Measurements from ENCODE around the gene EXOC6B.

GRCh38 chr2:72512376-72512775, 313.5 kb downstream of the EXOC6B start:
- TF ChIP-seq POLR2AphosphoS5 (IDR thresholded peaks at IDR 0.05; ENCODE audit: low read depth, low read length) (no peak), YY1 (IDR thresholded peaks at IDR 0.05; ENCODE audit: low read depth, low read length) (no peak), CTCF (IDR thresholded peaks at IDR 0.05; ENCODE audit: control extremely low read depth in 1 of 3, insufficient read depth in 1 of 3, low read depth in 1 of 3, low read length in 3 of 3) (no peak), JUN (IDR thresholded peaks at IDR 0.05; ENCODE audit: low read depth, low read length) (no peak), HDAC6 (IDR thresholded peaks at IDR 0.05; ENCODE audit: low read depth, low read length) (no peak), CREB1 (IDR thresholded peaks at IDR 0.05) (no peak), NRF1 (IDR thresholded peaks at IDR 0.05; ENCODE audit: low read depth, low read length) (no peak)
